Erythroblast (primary cell): ENCODE measurements around the gene IMMP1L.
"Not testable (repeated sequence)": the region's sequence is repeated elsewhere in the genome, so short reads cannot be mapped to it uniquely, and the experiment has no call there.

ENCODE experiments used
- GATA1 ChIP-seq: IDR thresholded peaks from 2 replicates; pipeline ENCODE4 v1.6.1; 2011; ENCODE audit warnings: low read depth, mild to moderate bottlenecking, control low read depth, low read length, moderate library complexity
- POLR2A ChIP-seq: IDR thresholded peaks from 2 replicates; pipeline ENCODE4 v1.6.1; 2011; ENCODE audit warnings: mild to moderate bottlenecking, low read length

GRCh38 chr11:31493762-31494161 is 15.7 kb downstream of the IMMP1L start:
- not testable (repeated sequence) for TF ChIP-seq POLR2A, GATA1
